GM18858 (cell line): ENCODE data around the gene ASTN2.
"Not testable (repeated sequence)": the region's sequence is repeated elsewhere in the genome, so short reads cannot be mapped to it uniquely, and the experiment has no call there.

Source experiments
- ATAC-seq: cut with Tn5 transposase; IDR thresholded peaks from one replicate; pipeline ENCODE4 v1.9.1; 2021; ENCODE audit not compliant: unreplicated experiment

The ASTN2 gene

GRCh38 chr9:117083559-117083958 lies 331.3 kb downstream of the ASTN2 start:
- ATAC-seq, result no peak

DNA sequence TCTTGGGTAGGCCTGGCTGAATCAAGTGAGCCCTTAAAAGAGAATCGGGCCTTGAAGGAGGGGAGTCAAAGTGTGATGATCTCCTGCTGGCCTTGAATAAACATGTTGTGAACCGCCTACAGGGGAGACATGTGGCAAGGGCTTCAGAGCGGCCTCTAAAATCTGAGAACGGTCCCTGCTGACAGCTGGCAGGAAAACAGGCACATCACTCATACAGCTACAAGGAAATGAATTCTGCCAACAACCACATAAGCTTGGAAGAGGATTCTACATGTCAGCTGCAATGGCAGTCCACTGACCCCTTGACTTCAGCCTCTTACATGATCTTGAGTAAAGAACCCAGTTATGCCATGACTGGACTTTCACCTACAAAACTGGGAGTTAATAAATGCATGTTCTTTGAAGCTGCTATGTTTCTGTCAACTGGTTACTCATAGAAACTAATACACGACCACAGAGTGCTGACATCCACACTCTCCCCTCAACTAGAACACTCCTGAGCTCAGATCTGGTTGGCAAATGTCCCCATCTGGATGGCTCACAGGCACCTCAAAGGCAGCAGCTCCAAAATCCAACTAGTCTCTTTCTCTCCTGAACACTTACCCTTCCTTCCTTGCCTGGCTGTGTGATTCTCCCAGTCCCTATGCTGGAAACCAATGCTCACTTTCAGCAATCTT lies 333.1 kb downstream of the ASTN2 start:
- ATAC-seq, result no peak

DNA sequence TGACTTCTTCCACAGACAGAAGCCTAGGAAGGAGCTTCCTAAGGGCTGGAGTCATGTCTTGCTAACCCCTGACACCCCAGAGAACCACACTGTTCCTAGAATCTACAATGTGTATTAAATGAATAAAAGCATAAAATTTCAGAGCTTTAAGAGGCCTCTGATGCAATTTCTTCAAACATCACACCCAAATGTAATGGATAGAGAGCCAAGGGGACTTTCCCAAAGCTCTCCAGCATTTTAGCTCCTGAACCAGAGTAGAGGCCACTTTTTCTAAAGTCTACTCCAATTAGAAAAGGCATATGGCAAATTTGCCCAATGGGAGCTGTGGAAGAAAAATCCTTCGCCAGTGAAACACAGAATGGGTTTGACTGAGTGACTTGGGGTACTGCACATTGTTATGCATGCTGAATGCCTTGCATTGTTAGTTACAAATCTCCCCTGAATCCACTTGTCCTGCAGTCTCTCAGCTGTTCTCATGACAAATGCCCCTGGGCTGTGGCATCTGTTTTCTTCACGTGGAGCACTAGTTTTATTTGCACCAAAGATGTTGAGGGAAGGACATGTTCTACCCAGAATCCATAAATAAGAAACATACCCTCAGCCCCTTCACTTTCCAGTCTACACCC lies 334.0 kb downstream of the ASTN2 start:
- ATAC-seq, result no peak

DNA sequence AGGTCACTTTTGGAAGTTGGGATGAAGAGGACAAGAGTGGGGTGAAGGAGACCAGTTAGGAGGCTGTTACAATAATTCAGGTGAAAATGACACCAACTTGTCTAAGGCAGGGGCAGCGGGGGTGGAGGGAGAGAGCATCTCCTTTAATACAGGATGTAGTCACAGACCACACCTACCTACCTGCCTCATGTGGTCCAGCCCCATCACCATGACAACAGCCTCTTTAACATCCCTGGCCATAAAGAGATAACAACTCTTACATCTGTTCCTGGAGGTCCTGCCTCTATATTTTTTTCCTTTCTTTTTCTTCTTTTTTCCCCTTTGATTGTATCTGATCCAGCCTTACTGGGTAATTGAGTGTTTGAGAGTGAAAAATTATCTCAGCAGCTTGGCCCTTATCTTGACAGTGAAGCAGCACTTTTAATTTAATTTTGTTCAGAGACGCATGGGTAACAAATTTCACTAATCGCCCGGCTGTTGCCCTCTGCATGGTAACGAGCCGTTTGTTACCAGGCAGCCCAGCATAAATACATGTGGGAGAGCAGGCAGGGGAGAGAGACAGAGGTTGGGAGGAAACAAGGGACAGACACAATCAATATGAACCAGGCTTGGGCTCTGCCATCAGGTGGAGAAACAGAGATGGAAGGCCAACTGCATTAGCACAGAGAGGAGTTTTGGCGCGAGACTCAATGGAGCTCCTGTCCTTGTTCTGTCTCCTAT lies 338.1 kb downstream of the ASTN2 start:
- no peak for ATAC-seq

GRCh38 chr9:117075636-117076035 lies 339.2 kb downstream of the ASTN2 start:
- no peak for ATAC-seq

DNA sequence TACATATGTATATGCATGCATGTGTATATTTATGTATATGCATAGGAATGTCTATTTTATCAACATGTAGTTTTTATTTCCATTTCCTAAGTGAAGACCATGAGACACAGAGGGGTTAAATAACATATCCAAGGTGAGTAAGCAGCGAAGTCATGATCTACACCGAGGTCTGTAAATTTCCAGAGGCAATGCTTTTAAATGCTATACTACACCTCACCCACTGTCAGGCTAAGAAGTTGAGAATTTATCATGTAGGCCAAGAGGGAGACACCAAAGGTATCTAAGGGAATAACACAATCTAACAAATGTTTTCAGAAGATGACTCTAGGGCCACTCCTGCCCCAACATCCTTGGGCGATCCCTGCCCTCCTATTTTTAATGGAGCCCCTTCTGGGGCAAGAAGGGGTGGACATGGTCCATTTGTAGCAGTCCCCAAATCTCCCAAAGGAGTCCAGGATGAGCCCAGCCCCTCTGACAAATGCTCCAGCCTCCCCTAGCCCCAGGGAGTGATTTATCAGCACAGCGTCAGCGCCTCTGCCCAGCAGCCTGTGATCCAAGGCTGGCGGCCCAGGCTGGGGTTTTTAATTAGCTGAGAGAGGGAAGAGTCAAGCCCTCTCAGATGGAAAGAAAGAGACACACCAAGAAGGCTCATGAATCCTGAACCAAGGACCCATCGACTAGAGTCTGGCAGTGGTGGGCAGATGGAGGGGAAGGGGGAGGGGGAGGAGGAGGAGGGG lies 339.9 kb downstream of the ASTN2 start:
- no peak for ATAC-seq

DNA sequence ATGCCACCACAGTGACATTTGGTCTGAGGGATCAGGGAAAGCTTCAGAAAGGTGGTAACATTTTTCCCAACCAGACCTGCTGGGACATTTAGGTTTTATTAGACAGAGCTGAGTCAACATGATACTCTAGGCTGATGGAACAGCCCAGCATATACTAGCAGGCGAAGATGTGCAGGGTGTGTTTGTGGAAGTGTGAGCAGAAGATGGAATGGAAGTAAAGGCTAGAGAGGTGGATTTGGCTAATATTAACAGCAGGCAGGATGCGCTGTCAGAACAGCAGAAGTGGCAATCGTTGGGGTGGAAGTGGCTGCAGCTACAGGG lies 340.6 kb downstream of the ASTN2 start:
- no peak for ATAC-seq

DNA sequence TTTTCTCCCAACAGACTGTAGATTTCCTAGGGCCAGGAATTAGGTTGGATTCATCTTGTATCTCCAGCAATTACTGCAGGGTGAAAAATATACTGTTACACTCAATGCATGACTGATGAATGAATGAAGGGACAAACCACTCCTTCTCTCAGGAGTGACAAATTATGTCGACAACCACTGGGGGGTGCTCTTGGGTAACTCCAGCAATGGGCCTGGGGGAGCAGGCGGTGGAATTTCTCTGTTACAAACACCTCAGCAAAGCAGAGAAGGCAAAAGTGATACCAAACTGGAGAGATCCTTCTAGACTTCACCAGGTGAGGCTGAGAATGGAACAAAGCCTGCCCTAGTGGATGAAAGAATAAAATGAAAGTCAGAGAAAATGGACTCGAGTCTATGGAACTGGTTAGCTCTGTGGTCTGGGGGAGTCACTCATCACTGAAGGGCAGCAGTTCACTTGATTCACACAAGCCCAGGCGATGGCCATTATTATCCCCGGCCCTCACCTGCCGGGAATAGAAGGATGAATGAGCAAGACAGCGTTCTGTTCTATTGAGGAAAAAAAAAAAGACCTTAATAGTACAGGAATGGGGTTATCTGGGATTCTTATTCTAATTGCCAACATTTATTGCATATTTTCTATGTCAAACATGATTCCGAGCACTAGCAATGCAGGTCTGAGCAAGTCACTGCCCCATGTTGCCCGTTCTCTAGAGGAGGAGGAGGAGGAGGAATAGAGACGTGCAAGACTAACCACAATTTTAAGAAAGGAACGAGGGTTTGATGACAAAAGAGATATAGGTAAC lies 341.1 kb downstream of the ASTN2 start:
- no peak for ATAC-seq

GRCh38 chr9:117073071-117073470 lies 341.8 kb downstream of the ASTN2 start:
- no peak for ATAC-seq

DNA sequence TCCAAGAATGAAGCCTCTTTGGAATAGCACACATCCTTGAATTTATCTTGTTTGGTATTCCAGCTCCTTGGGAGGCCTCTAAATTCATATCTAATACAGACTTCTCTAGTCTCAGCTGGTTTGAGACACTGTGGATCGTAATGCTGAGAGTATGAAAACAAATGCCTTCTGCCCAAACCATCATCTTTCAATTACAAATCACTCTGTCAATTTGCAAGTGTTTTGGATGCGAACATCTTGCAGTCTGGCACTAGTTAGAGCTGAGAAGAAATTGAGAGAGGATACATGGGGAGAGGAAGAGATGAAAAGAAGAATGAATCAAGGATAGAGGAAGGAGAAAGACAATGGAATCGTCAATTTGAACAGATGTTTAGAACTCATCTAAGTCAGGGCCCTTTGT lies 342.6 kb downstream of the ASTN2 start:
- ATAC-seq, result no peak

DNA sequence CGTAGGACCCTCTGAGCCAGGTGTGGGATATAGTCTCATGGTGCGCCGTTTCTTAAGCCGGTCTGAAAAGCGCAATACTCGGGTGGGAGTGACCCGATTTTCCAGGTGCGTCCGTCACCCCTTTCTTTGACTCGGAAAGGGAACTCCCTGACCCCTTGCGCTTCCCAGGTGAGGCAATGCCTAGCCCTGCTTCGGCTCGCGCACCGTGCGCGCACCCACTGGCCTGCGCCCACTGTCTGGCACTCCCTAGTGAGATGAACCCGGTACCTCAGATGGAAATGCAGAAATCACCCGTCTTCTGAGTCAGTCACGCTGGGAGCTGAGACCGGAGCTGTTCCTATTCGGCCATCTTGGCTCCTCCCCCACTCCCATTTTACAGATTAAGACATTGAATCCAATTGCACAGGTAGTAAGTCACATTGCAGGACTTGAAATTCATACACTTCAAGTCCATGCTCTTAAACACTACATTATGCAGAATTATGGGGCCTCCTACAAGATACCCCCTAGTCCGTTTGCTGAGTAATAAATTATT lies 343.1 kb downstream of the ASTN2 start:
- not testable (repeated sequence) for ATAC-seq

DNA sequence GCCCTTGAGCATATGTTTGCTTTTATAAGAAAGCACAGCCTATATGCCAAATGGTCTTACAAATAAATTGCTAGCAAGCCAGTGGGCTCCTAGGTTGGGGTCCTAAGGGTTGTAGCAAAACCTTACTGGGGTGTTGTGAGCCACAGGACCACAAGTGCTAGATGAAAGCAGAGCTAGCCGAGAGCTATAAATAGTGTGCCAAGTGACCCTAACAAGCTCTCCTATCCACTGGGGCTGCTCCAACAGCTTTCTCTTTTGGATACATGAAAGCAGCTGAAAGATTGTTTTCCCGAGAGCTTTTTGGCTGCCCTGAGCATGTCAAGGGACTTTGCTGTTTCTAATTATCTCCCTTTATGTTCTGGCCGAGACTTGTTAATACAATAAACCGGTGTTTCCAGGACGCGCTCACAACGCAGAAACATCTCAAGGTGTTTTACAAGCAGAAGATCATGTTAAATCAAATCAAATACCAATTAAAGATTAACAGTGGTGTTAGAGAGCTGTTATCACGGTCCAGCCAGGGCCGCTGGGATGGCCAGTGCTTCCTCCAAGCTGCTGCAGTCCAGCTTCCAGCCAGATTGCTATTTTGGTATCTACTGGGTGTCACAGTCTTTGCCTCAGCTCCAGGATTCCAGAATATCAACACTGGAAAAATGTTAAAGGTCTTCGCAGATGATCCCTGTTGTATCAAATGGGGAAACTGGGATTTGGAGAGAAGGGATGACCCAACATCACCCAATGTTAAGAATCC lies 351.0 kb downstream of the ASTN2 start:
- no peak for ATAC-seq

DNA sequence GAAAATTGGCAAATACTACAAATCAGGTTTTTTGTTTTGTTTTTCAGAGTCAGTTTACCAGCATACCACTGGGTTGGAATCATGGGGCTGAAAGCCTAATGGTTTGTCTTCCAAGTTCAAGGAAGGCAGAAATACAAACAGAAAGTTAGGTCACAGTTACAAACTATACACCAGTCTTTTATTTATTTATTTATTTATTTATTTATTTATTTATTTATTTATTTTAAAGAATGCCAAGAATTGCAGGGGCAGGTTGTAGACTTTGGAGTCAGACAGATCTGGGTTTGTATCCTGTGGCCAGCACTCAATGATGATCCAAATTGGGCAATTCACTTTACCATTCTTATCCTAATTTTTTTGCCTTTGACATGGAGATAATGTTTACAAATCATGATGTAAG lies 353.9 kb downstream of the ASTN2 start:
- ATAC-seq, result no peak

GRCh38 chr9:117050007-117050406 lies 364.9 kb downstream of the ASTN2 start:
- ATAC-seq, result no peak

DNA sequence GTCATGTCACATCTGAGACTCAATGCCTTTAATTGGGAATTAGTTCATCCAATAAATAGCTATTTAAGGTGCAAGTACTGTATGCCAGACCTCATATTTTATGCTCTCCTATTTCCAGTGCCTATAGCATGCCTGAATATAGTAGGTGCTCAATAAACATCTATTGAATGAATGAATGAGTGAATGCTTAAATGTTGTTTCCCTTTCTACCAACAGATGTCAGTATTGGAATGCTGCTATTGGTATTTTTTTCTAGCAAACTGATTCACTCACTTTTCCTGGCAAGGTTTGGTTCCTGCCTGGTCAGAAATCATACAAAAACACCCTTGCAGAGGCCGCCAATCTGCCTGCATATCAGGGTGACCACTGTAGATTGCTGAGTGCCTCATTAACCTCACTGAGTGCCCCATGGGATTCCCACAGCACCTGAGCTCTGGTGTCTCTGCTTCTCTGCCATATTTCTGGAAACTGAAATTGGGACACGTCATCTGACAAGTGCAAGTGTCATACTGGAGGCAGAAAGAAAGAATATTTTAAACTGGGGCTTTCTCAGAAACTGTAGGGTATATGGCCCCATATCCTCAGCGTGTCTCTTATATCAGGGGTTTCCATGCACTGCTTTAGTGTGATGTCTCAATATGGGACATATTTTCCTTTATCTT lies 368.1 kb downstream of the ASTN2 start:
- peak; percentile 74 for ATAC-seq

DNA sequence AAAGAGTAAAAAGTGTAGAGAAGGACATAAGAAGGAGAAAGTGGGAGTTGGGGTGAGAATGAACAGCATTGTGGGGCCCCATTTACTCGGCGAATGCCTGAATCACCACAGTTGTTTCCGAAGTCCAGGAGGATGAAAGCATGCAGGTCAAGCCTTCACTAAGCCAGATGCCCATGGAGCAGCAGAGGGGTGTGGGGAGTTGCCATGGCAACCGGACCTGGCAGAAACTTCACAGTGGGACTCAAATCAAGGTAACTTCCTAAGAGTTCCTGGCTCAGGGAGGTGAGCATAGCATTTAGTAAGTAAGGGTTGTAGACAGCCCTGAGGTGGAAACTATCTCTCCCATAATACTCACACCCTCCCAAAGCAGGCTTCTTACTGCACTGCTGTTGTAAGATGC lies 370.6 kb downstream of the ASTN2 start:
- no peak for ATAC-seq

GRCh38 chr9:117043159-117043558 lies 371.7 kb downstream of the ASTN2 start:
- ATAC-seq, result no peak

- no peak for ATAC-seq
Measured at GRCh38 chr9:117035546-117035945, 379.3 kb downstream of the ASTN2 start.

DNA sequence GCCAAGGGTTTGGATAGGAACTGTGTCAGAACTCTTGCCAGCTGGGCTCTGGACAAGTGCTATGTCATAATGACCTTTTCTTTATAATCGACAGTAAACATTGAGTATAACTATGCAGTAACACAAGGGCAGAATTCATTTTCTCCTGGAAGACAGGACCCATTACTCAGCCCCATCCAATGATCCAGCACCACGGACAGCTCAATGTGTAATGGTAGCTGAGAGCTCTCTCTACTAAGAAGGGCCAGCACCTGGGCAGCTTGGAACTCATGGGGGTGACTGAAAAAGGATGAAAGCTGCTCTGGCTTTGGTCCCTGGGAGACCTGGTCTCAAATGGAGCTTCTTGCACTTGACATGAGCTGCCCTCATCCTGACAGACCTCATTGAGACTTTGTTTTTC lies 380.0 kb downstream of the ASTN2 start:
- no peak for ATAC-seq
